ENCODE results near the gene C1orf35. TPM values are rescaled to one million over a fixed set of nuclear protein-coding genes. Genes with fewer than 3 reads are reported as not detected.

Gene C1orf35
- total RNA-seq (2021; fragmentation: NEBNext Ultra II Directional; extraction: Animal tissue kit (Norgen Biotek cat#: 25700)), result 19.9 and 22.5 TPM in 2 replicates
- 18.6 and 28.5 TPM in 2 replicates for polyA plus RNA-seq (2011; rRNA removed)
- 23.7 TPM for polyA plus RNA-seq (2011; cell fraction: cytosol; rRNA removed)
- polyA plus RNA-seq (2011; cell fraction: nucleus; rRNA removed), result 41.3 TPM
- 15.0 to 30.9 TPM (median 25.2 TPM) in 4 replicates for polyA plus RNA-seq (2012, experiment 1 of 2)
- 17.1 TPM for polyA plus RNA-seq (2012, experiment 2 of 2)
- 26.2 TPM for polyA plus RNA-seq (2013, experiment 1 of 2)
- 25.8 TPM for polyA plus RNA-seq (2013, experiment 2 of 2)
- 1.3 and 1.4 TPM in 2 replicates for polyA minus RNA-seq (2011; rRNA and poly(A)+ RNA removed)
- 4.6 TPM for polyA minus RNA-seq (2011; cell fraction: cytosol; rRNA and poly(A)+ RNA removed)
- polyA minus RNA-seq (2011; cell fraction: nucleus; rRNA and poly(A)+ RNA removed), result 5.5 TPM
- long read RNA-seq, experiment 1, partial matches to known transcripts, result 11 of 12 reads
- long read RNA-seq, experiment 1, other reads (novel, unspliced or antisense), result 0 of 12 reads
- long read RNA-seq, experiment 2, partial matches to known transcripts, result 1 of 3 reads
- long read RNA-seq, experiment 2, other reads (novel, unspliced or antisense), result 2 of 3 reads

DNA sequence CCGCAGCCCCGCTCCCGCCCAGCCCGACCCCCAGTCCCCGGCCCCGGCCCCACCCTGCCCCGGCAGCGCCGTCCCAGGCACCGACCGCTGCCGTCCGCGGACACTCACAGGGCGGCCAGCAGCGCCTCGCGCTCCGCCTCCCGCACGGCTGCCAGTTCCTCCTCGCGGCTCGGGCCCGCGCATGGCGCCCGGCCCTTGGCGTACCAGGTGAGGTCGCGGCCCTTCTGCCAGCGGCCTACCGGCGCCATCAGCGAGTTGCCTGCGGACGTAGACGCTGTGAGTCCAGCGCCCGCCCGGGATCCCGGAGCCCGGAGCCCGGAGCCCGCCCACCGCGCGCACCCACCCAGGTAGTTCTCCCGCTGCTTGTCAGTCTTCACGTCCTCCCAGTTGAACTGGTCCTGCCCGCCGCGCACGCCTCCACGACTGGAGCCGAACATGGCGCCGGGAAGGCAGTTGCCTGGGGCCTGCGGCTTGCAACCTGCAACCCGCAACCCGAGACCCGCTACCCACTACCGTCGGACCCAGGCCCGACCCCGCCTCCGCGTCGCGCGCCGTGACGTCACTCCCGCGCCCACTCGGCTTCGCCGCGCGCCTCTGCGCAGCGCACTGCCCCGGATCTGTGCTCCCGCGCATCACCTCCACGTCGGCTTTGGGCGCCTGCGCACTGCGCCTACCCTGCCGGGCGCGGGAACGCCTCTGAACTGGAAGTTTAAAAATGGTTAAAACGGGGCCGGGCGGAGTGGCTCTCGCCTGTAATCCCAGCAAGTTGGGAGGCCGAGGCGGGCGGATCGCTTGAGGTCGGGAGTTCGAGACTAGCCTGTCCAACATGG, at the start of gene C1orf35:
Gene C1orf35, minus strand, starts transcription at position 535 of the 830 bp plus-strand sequence. Its CDS starts 98 bp downstream, at position 437.
- Histone ChIP-seq H3K23me2 (ENCODE audit: low read depth, low read length) (peaks cover 6% of the 10 kb centered on the region; the same call in 1 of the 2 replicates), H3K9me3 (ENCODE audit: insufficient read depth in 2 of 2, low read depth in 1 of 2, low read length in 1 of 2) (no peaks in the 10 kb centered on the region), H4K91ac (replicated peaks; ENCODE audit: insufficient read length, low read length) (peak within 1 kb of the TSS; percentile 65), H4K8ac (ENCODE audit: extremely low read depth, insufficient read depth, low read length) (peak within 1 kb of the TSS; percentile 93), H2BK20ac (ENCODE audit: low read length) (no peak within 1 kb of the TSS), H3K79me2 (ENCODE audit: control insufficient read depth in 1 of 2, insufficient read depth in 2 of 2, low read length in 2 of 2) (no peaks in the 10 kb centered on the region), H2AFZ (ENCODE audit: low read length) (no peak within 1 kb of the TSS), H2BK15ac (ENCODE audit: low read length) (no peak within 1 kb of the TSS), H3K4ac (replicated peaks; ENCODE audit: insufficient read length, low read depth, low read length) (no peak within 1 kb of the TSS), H3K36me3 (ENCODE audit: control insufficient read depth in 2 of 4, insufficient read depth in 4 of 4, low read length in 3 of 4) (peaks cover 12 to 35% (median 23%) of the 10 kb centered on the region in 4 experiments; a peak in 7 of 8 replicates), H3K27me3 (replicated peaks in 1 of 4; ENCODE audit: control insufficient read depth in 3 of 4, extremely low read depth in 1 of 4, insufficient read depth in 3 of 4, low read length in 3 of 4) (no peaks in the 10 kb centered on the region; a peak in 1 of 7 replicates), H3K79me1 (ENCODE audit: low read depth, low read length) (peaks cover 7% of the 10 kb centered on the region; the same call in 1 of the 2 replicates), H3K27ac (ENCODE audit: low read depth, low read length) (peak within 1 kb of the TSS; percentile 64; the same call in 1 of the 2 replicates), H2BK5ac (ENCODE audit: low read depth, low read length) (peak within 1 kb of the TSS; percentile 66; the same call in 1 of the 2 replicates), H3K23ac (ENCODE audit: insufficient read length) (no peak within 1 kb of the TSS), H2BK120ac (replicated peaks; ENCODE audit: low read depth, low read length) (no peak within 1 kb of the TSS), H4K5ac (ENCODE audit: insufficient read length, low read depth, low read length) (no peak within 1 kb of the TSS), H3K18ac (ENCODE audit: extremely low read depth, low read length) (no peak within 1 kb of the TSS; the same call in 1 of the 2 replicates), H3K56ac (replicated peaks; ENCODE audit: insufficient read length, low read depth, low read length) (no peak within 1 kb of the TSS), H4K20me1 (replicated peaks in 1 of 2; ENCODE audit: control insufficient read depth in 1 of 2, insufficient read depth in 2 of 2, low read length in 2 of 2) (peaks cover 6 to 31% of the 10 kb centered on the region in 2 experiments), H3K4me2 (ENCODE audit: insufficient read depth in 1 of 2, low read depth in 2 of 2, low read length in 2 of 2) (peak within 1 kb of the TSS; percentile 37 to 83), H3K4me3 (ENCODE audit: extremely low read depth in 1 of 4, insufficient read depth in 2 of 4, low read depth in 3 of 4, low read length in 4 of 4) (peak within 1 kb of the TSS; percentile 63 to 92 (median 77)), H2AK5ac (ENCODE audit: low read depth, low read length) (0 out of 2 replicates have a peak within 1 kb of the TSS, but pooled peaks have one; percentile 53), H3K9ac (replicated peaks in 1 of 4; ENCODE audit: extremely low read depth in 1 of 4, low read depth in 3 of 4, low read length in 3 of 4) (peak within 1 kb of the TSS in 3 of 4 experiments; percentile 70 to 77 (median 74); a peak in 6 of 7 replicates), H3K4me1 (replicated peaks in 1 of 4; ENCODE audit: control insufficient read depth in 3 of 4, insufficient read depth in 4 of 4, low read length in 3 of 4) (peaks cover 0 to 2% (median 0%) of the 10 kb centered on the region in 4 experiments; a peak in 1 of 7 replicates), H2BK12ac (ENCODE audit: low read depth, low read length) (0 out of 2 replicates have a peak within 1 kb of the TSS, but pooled peaks have one; percentile 17), H3K14ac (ENCODE audit: insufficient read length) (no peak within 1 kb of the TSS)
- ChIA-PET POLR2A (ENCODE audit: partially characterized antibody) (interaction anchor here (1.0 to 1.2 kb wide), 2 partner anchors 13 to 45 kb away, joined by 3 read pairs; no protein-coding TSS in a partner anchor), CTCF (ENCODE audit: partially characterized antibody) (interaction anchor here (0.9 kb wide), 1 partner anchor 68 kb away, joined by 3 read pairs; no protein-coding TSS in a partner anchor)
- peak; percentile 73 to 98 for DNase-seq (ENCODE audit: low read depth in 1 of 2, low spot score in 2 of 2)
- WGBS, 2 experiments (ENCODE audit: extremely low coverage in 1 of 2, insufficient coverage in 1 of 2, insufficient read length in 1 of 2, insufficient replicate concordance in 2 of 2, low coverage in 1 of 2, low lambda C conversion rate in 2 of 2, missing lambda C conversion rate in 1 of 2), result 2% methylated on average over 80 of the region's 104 CpGs; no CpG with 5 or more reads in 1 of the 2 experiments
- no peak for FAIRE-seq
- TF ChIP-seq CBX5 (IDR thresholded peaks at IDR 0.05; ENCODE audit: low read depth, low read length), result no peak
- TF ChIP-seq SRF (IDR thresholded peaks at IDR 0.05; ENCODE audit: low read depth, low read length), result peak; percentile 90
- TF ChIP-seq YY1 (IDR thresholded peaks at IDR 0.05; ENCODE audit: low read depth, low read length), result peak; percentile 64
- peak; percentile 88 for TF ChIP-seq SP4 (IDR thresholded peaks at IDR 0.05; ENCODE audit: low read length)
- TF ChIP-seq, protein P1, sequence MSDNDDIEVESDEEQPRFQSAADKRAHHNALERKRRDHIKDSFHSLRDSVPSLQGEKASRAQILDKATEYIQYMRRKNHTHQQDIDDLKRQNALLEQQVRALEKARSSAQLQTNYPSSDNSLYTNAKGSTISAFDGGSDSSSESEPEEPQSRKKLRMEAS (IDR thresholded peaks at IDR 0.05), result peak; percentile 88
